ENCODE measurements around the gene PRAMEF20. TPM values are rescaled to one million over a fixed set of nuclear protein-coding genes. Genes with fewer than 3 reads are reported as not detected.
"Not testable (repeated sequence)": the region's sequence is repeated elsewhere in the genome, so short reads cannot be mapped to it uniquely, and the experiment has no call there.

The PRAMEF20 gene
- total RNA-seq (2014; rRNA removed; shearing (Covaris generic)) (not detected in 2 replicates), polyA plus RNA-seq (2016; fragmentation: Nextera tagmentation; extraction: Ambion mirVana) (not detected in 2 replicates)

DNA sequence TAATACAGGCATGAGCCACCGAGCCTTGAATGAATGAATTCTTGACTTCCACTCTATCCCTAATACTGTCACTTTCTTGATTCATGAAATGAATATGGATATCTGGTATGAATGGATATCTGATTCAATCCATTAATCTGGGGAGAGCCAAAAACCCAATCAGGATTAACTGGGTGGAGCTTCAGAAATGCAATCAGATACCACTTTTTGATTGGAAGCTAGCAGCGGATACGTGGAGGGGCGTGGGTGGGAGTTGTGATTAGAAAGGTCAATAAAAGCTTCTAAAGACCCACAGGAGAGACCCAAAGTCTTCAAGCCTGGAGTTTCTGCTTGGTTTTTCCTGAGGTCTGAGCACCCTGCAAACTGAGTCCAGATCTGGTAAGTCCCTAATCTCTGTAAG, at the start of gene PRAMEF20:
Gene PRAMEF20 (plus strand): TSS at position 301 of the 400 bp plus-strand sequence. CDS start 5,905 bp downstream, outside the sequence.
- H3K79me2 ChIP-seq (ENCODE audit: insufficient read depth); H3K4me1 ChIP-seq (ENCODE audit: insufficient read depth); DNase-seq; H3K9me3 ChIP-seq (ENCODE audit: low read depth); H3K9me2 ChIP-seq (ENCODE audit: insufficient read depth); H3K27me3 ChIP-seq (replicated peaks; ENCODE audit: insufficient read depth); H2AFZ ChIP-seq; H3F3A ChIP-seq (ENCODE audit: insufficient read depth); H3K27ac ChIP-seq; in situ Hi-C loops (cut with MboI); H3K36me3 ChIP-seq (ENCODE audit: low read depth); H3K4me2 ChIP-seq (ENCODE audit: unreplicated experiment); H4K20me1 ChIP-seq (ENCODE audit: insufficient read depth); H3K9ac ChIP-seq; H3K4me3 ChIP-seq: not testable (repeated sequence)
- WGBS, 2 experiments (ENCODE audit: low coverage in 1 of 2, low lambda C conversion rate in 2 of 2, missing lambda C conversion rate in 2 of 2), result 45 to 55% methylated on average over 4 of the region's 4 CpGs

DNA sequence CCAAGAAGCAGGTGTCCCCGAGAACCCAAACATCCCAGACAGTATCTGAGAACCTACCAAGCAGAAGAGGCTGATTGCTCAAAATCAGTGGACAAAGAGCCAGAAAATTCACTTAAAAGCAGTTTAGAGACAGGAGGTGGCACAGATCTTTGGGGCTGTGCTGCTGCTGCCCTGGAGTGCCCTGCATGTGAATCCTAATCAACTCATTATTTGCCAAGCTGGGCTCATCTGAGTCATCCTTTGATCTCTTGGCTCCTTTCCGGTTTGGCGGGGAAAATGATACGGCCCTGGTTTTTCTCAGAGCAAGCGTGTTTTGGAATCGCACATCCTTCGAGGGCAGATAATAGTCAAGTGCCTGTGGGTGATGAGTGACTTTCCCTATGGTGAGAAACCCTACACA, 47.9 kb upstream of the PRAMEF20 start:
- H3K9ac ChIP-seq; H3K4me1 ChIP-seq (ENCODE audit: insufficient read depth); H3K36me3 ChIP-seq (ENCODE audit: low read depth); in situ Hi-C loops (cut with MboI); H4K20me1 ChIP-seq (ENCODE audit: insufficient read depth); H3K27me3 ChIP-seq (replicated peaks; ENCODE audit: insufficient read depth); H3K9me3 ChIP-seq (ENCODE audit: low read depth); H3K27ac ChIP-seq; H3K79me2 ChIP-seq (ENCODE audit: insufficient read depth); H3K4me2 ChIP-seq (ENCODE audit: unreplicated experiment); H3F3A ChIP-seq (ENCODE audit: insufficient read depth); H2AFZ ChIP-seq; H3K4me3 ChIP-seq; DNase-seq; H3K9me2 ChIP-seq (ENCODE audit: insufficient read depth): not testable (repeated sequence)
- WGBS, 2 experiments (ENCODE audit: low coverage in 1 of 2, low lambda C conversion rate in 2 of 2, missing lambda C conversion rate in 2 of 2), result 38 to 40% methylated on average over 1 of the region's 7 CpGs

DNA sequence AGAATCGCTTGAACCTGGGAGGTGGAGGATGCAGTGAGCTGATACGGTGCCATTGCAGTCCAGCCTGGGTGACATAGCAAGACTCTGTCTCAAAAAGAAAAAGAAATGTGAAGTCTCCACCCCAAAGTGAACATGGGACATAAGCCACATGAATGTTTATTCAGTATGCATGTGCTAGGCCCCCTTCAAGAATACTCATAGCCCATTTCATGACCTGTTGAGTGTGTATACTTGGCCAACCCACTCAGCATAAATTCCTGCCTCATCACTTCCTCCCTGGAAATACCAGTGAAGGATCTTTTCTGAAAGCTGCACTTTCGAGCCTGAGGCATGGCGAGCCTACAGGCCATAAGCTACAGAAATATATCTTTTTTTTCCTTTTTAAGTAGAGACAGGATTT, 45.3 kb upstream of the PRAMEF20 start:
- H2AFZ ChIP-seq; H3K4me1 ChIP-seq (ENCODE audit: insufficient read depth); H3K4me3 ChIP-seq; H3K79me2 ChIP-seq (ENCODE audit: insufficient read depth); H3K27me3 ChIP-seq (replicated peaks; ENCODE audit: insufficient read depth); in situ Hi-C loops (cut with MboI); H3K36me3 ChIP-seq (ENCODE audit: low read depth); H3K4me2 ChIP-seq (ENCODE audit: unreplicated experiment); H3K9me2 ChIP-seq (ENCODE audit: insufficient read depth); H3K9ac ChIP-seq; H3K27ac ChIP-seq; H3K9me3 ChIP-seq (ENCODE audit: low read depth); DNase-seq; H4K20me1 ChIP-seq (ENCODE audit: insufficient read depth); H3F3A ChIP-seq (ENCODE audit: insufficient read depth): not testable (repeated sequence)
- WGBS, 2 experiments (ENCODE audit: low coverage in 1 of 2, low lambda C conversion rate in 2 of 2, missing lambda C conversion rate in 2 of 2), result 63 to 92% methylated on average over 2 to 3 of the region's 4 CpGs

DNA sequence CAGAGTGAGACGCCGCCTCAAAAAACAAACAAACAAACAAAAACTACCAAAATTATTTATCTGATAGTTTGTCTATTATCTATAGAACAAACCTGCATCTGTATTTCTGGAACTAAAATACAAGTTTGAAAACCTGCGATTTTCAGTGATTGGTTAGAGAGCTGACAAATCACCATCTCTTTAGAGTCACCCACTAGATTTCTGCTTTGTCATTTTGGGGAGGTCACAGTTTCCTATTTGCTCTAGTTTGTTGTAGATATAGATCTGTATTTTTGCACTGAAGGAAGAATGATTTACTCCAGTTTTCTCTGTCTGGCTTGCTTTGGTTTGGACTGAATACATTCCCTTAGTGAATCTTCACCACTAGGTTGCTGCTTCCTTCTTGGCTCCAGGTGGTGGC, 43.7 kb upstream of the PRAMEF20 start:
- H3K9me3 ChIP-seq (ENCODE audit: low read depth); in situ Hi-C loops (cut with MboI); H4K20me1 ChIP-seq (ENCODE audit: insufficient read depth); H3K9ac ChIP-seq; H3K79me2 ChIP-seq (ENCODE audit: insufficient read depth); H3K27me3 ChIP-seq (replicated peaks; ENCODE audit: insufficient read depth); H3K4me3 ChIP-seq; H3K4me1 ChIP-seq (ENCODE audit: insufficient read depth); H2AFZ ChIP-seq; DNase-seq; H3F3A ChIP-seq (ENCODE audit: insufficient read depth); H3K36me3 ChIP-seq (ENCODE audit: low read depth); H3K4me2 ChIP-seq (ENCODE audit: unreplicated experiment); H3K9me2 ChIP-seq (ENCODE audit: insufficient read depth); H3K27ac ChIP-seq: not testable (repeated sequence)
- WGBS, 2 experiments (ENCODE audit: low coverage in 1 of 2, low lambda C conversion rate in 2 of 2, missing lambda C conversion rate in 2 of 2), result 59 to 63% methylated on average over 3 of the region's 3 CpGs

DNA sequence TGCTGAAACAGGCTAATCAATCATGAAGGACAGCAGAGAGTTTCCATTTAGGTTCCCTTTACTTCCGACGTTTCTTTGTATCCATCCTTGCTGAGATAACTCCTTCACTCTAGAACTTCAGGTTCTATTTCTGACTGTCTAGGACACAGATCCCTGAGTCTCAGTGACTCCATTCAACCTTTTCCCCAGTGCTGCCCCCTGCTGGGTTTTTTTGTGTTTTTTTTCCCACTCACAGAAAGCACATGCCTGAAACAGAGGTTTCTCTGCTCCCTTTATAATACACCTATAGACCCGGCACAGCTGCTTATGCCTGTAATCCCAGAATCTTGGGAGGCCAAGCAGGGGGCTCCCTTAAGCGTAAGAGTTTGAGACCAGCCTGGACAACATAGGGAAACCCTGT, 41.7 kb upstream of the PRAMEF20 start:
- H3K4me3 ChIP-seq; H2AFZ ChIP-seq; H3K79me2 ChIP-seq (ENCODE audit: insufficient read depth); H3K9me2 ChIP-seq (ENCODE audit: insufficient read depth); H3K36me3 ChIP-seq (ENCODE audit: low read depth); H3K9me3 ChIP-seq (ENCODE audit: low read depth); H3K4me1 ChIP-seq (ENCODE audit: insufficient read depth); H3K4me2 ChIP-seq (ENCODE audit: unreplicated experiment); H3F3A ChIP-seq (ENCODE audit: insufficient read depth); H4K20me1 ChIP-seq (ENCODE audit: insufficient read depth); H3K27me3 ChIP-seq (replicated peaks; ENCODE audit: insufficient read depth); H3K9ac ChIP-seq; in situ Hi-C loops (cut with MboI); H3K27ac ChIP-seq: not testable (repeated sequence)
- peak; percentile 1 for DNase-seq
- 47 to 62% methylated on average over 4 of the region's 4 CpGs for WGBS, 2 experiments (ENCODE audit: low coverage in 1 of 2, low lambda C conversion rate in 2 of 2, missing lambda C conversion rate in 2 of 2)

DNA sequence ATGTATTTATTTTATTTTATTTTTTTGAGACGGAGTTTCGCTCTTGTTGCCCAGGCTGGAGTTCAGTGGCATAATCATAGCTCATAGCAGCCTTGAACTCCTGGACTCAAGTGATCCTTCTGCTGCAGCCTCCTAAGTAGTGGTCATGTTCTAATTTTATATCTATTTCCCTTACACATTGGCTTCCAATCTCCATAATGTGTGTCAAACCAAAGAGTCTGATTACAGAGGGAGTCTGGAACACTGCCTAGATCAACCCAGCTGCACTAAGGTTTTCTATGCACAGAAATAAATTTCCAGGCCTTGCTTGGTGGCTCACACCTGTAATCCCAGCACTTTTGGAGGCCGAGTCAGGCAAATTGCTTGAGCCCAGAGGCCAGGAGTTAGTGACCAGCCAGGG, 31.3 kb upstream of the PRAMEF20 start:
- H3K4me3 ChIP-seq; H3K27me3 ChIP-seq (replicated peaks; ENCODE audit: insufficient read depth); H3K36me3 ChIP-seq (ENCODE audit: low read depth); in situ Hi-C loops (cut with MboI); H3K79me2 ChIP-seq (ENCODE audit: insufficient read depth); H3K9me2 ChIP-seq (ENCODE audit: insufficient read depth); H3K4me1 ChIP-seq (ENCODE audit: insufficient read depth); H3K27ac ChIP-seq; H3K9ac ChIP-seq; H3F3A ChIP-seq (ENCODE audit: insufficient read depth); DNase-seq; H3K4me2 ChIP-seq (ENCODE audit: unreplicated experiment); H3K9me3 ChIP-seq (ENCODE audit: low read depth); H4K20me1 ChIP-seq (ENCODE audit: insufficient read depth); H2AFZ ChIP-seq: not testable (repeated sequence)
- WGBS, 2 experiments (ENCODE audit: low coverage in 1 of 2, low lambda C conversion rate in 2 of 2, missing lambda C conversion rate in 2 of 2), result 51 to 54% methylated on average over 3 of the region's 3 CpGs

DNA sequence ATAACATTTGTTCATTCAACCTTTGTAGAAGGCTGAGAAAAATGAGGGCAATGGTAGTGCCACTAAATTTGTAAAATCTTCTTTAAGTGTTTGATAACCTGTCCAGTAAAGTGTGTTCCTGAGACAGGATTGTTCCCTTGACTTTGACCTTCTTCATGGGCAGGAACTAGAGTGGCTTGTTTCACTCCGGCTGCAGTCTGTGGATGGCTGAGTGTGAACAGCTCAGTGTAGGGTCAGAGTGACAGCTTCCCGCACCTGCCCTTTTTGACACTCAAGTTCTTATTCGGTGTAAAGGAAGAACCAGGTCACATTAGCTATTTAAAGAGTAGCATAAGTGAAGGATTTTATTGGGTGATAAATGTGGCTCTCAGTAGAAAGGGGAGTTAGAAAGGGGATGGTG, 29.9 kb upstream of the PRAMEF20 start:
- H3K4me2 ChIP-seq (ENCODE audit: unreplicated experiment), result not testable (repeated sequence)

DNA sequence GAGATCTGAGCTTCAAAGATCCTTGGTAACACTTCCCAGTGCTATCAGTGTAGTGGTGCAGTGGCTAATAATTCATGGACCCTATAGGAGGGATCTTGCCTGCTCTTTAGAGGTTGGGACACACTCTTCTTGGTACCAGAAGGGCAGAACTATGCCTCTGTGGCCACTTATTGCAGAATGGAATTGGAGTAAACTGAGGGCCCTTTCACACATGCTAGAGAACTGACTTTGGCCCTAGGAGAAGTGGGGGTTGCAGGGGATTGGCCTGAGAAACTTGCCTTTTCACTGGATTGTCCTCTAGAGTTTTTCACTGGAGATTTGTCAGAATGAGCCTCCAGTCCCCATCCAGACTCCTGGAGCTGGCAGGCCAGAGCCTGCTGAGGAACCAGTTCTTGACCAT, 20.9 kb upstream of the PRAMEF20 start, which contains the start of gene PRAMEF17:
Gene PRAMEF17 (plus strand): TSS at position 301 of the 400 bp plus-strand sequence. CDS start 26 bp downstream, at position 327.
- H3K9me3 ChIP-seq (ENCODE audit: low read depth); H3K9me2 ChIP-seq (ENCODE audit: insufficient read depth); H3K4me3 ChIP-seq; H4K20me1 ChIP-seq (ENCODE audit: insufficient read depth); in situ Hi-C loops (cut with MboI); H2AFZ ChIP-seq; H3K27ac ChIP-seq; H3K27me3 ChIP-seq (replicated peaks; ENCODE audit: insufficient read depth); H3K79me2 ChIP-seq (ENCODE audit: insufficient read depth); H3K9ac ChIP-seq; H3F3A ChIP-seq (ENCODE audit: insufficient read depth); H3K36me3 ChIP-seq (ENCODE audit: low read depth); H3K4me2 ChIP-seq (ENCODE audit: unreplicated experiment); H3K4me1 ChIP-seq (ENCODE audit: insufficient read depth); DNase-seq: not testable (repeated sequence)

More for the DNA sequence above, 29.9 kb upstream of the PRAMEF20 start:
- H3K27me3 ChIP-seq (replicated peaks; ENCODE audit: insufficient read depth); H3K79me2 ChIP-seq (ENCODE audit: insufficient read depth); DNase-seq; H4K20me1 ChIP-seq (ENCODE audit: insufficient read depth); H3K4me3 ChIP-seq; H3K36me3 ChIP-seq (ENCODE audit: low read depth); in situ Hi-C loops (cut with MboI); H3F3A ChIP-seq (ENCODE audit: insufficient read depth); H3K9me3 ChIP-seq (ENCODE audit: low read depth); H3K27ac ChIP-seq; H3K9ac ChIP-seq; H3K4me1 ChIP-seq (ENCODE audit: insufficient read depth); H2AFZ ChIP-seq; H3K9me2 ChIP-seq (ENCODE audit: insufficient read depth): not testable (repeated sequence)
- WGBS, 2 experiments (ENCODE audit: low coverage in 1 of 2, low lambda C conversion rate in 2 of 2, missing lambda C conversion rate in 2 of 2), result 46 to 48% methylated on average over 3 of the region's 3 CpGs

Measured in GM23248 (cell line).